C4-2B (cell line): ENCODE data around the gene TPGS1.

Experiments
- H3K27ac ChIP-seq: fragments of 450-650 bp; 2 replicates; pipeline ENCODE4 v1.5.1; 2017
- CTCF ChIP-seq: fragments of 450-650 bp; conservative IDR thresholded peaks from 2 replicates; pipeline ENCODE4 v1.5.1; 2017; ENCODE audit warnings: mild to moderate bottlenecking
- ZFX ChIP-seq: fragments of 450-650 bp; IDR thresholded peaks from 2 replicates; pipeline ENCODE4 v1.6.1; 2017

The TPGS1 gene

GRCh38 chr19:482186-483041 lies 24.9 kb upstream of the TPGS1 start:
- no peak overlapping the region for H3K27ac ChIP-seq
- TF ChIP-seq CTCF, result no peak; the same call in 1 of the 2 replicates
- no peak for TF ChIP-seq ZFX

- TF ChIP-seq ZFX (no peak), CTCF (no peak)
Observed at GRCh38 chr19:483332-484072, 23.8 kb upstream of the TPGS1 start.

GRCh38 chr19:484494-484893 lies 22.8 kb upstream of the TPGS1 start:
- no peak overlapping the region for H3K27ac ChIP-seq
- TF ChIP-seq ZFX, result no peak
- no peak for TF ChIP-seq CTCF

More at GRCh38 chr19:483332-484072, 23.8 kb upstream of the TPGS1 start:
- H3K27ac ChIP-seq, result no peak overlapping the region

- TF ChIP-seq CTCF, result no peak
- TF ChIP-seq ZFX, result no peak
- no peak overlapping the region for H3K27ac ChIP-seq
Observed at GRCh38 chr19:485077-485476, 22.2 kb upstream of the TPGS1 start.

GRCh38 chr19:485583-486236 lies 21.6 kb upstream of the TPGS1 start:
- H3K27ac ChIP-seq, result peak overlapping the region; percentile 21; the same call in 1 of the 2 replicates
- no peak for TF ChIP-seq ZFX
- no peak for TF ChIP-seq CTCF

- TF ChIP-seq ZFX, result peak; percentile 77; the same call in 1 of the 2 replicates
- TF ChIP-seq CTCF, result no peak
- peak overlapping the region; percentile 90 for H3K27ac ChIP-seq
Observed at GRCh38 chr19:488505-489417, 18.5 kb upstream of the TPGS1 start.
